Measurements from ENCODE around the gene ZNF24. TPM values are rescaled to one million over a fixed set of nuclear protein-coding genes. Genes with fewer than 3 reads are reported as not detected.

The ZNF24 gene
- total RNA-seq, 1 experiment from 2014 or later = 57.9 TPM

- Histone ChIP-seq H3K23me2 (ENCODE audit: insufficient read length, low read depth, low read length, poor library complexity, severe bottlenecking) (peaks cover 6% of the 10 kb centered on the region), H2AK5ac (ENCODE audit: insufficient read length, low read length) (no peak overlapping the region), H4K8ac (replicated peaks; ENCODE audit: insufficient read length, low read depth, low read length) (no peak overlapping the region), H4K20me1 (ENCODE audit: control insufficient read depth, insufficient read depth, insufficient read length) (no peaks in the 10 kb centered on the region), H2BK20ac (ENCODE audit: low read depth, low read length, poor library complexity, severe bottlenecking) (no peak overlapping the region), H3K14ac (ENCODE audit: insufficient read depth, low read length) (no peak overlapping the region), H4K5ac (ENCODE audit: insufficient read length, low read depth, low read length) (no peak overlapping the region), H3K79me2 (ENCODE audit: insufficient read depth, low read length) (peaks cover 18% of the 10 kb centered on the region), H2BK12ac (ENCODE audit: insufficient read length, low read depth, low read length) (no peak overlapping the region), H3K79me1 (ENCODE audit: insufficient read depth, low read depth, low read length, poor library complexity, severe bottlenecking) (no peaks in the 10 kb centered on the region), H3T11ph (ENCODE audit: low read length) (no peak overlapping the region), H3K18ac (ENCODE audit: insufficient read length, low read depth, low read length) (no peak overlapping the region), H4K91ac (ENCODE audit: insufficient read length, low read depth, low read length) (no peak overlapping the region), H3K23ac (ENCODE audit: insufficient read length, low read depth, low read length) (no peak overlapping the region), H2BK15ac (ENCODE audit: low read depth, low read length) (no peak overlapping the region), H3K56ac (ENCODE audit: insufficient read length, low read depth, low read length) (no peak overlapping the region), H2AFZ (ENCODE audit: low read length) (no peak overlapping the region), H2BK120ac (ENCODE audit: low read depth, low read length, poor library complexity, severe bottlenecking) (no peak overlapping the region), H3K4ac (ENCODE audit: low read depth, low read length) (no peak overlapping the region), H3K4me1 (ENCODE audit: insufficient read depth, low read length) (peaks cover 3% of the 10 kb centered on the region; the same call in 1 of the 2 replicates), H3K27me3 (ENCODE audit: insufficient read depth, low read length) (no peaks in the 10 kb centered on the region), H3K9me3 (ENCODE audit: control insufficient read depth, low read depth, low read length) (no peaks in the 10 kb centered on the region), H2BK5ac (ENCODE audit: insufficient read length, low read length) (no peak overlapping the region), H3K4me2 (ENCODE audit: insufficient read depth, insufficient read length, low read length) (peak overlapping the region; percentile 87), H3K27ac (ENCODE audit: insufficient read length, low read depth, low read length) (no peak overlapping the region), H3K9ac (ENCODE audit: extremely low read depth, insufficient read length, low read length) (peak overlapping the region; percentile 31)
- no peak for DNase-seq
- Mint-ChIP-seq H3K27me3 (ENCODE audit: low read depth) (no peaks in the 10 kb centered on the region), H3K4me1 (peaks cover 16 to 19% of the 10 kb centered on the region in 2 experiments), H3K9me3 (no peaks in the 10 kb centered on the region; a peak in 1 of 5 replicates), H3K36me3 (ENCODE audit: insufficient read depth in 1 of 3, low read depth in 3 of 3) (peaks cover 19 to 24% (median 22%) of the 10 kb centered on the region in 3 experiments; a peak in 6 of 7 replicates), H3K4me3 (peak overlapping the region; percentile 95 to 99), H3K27ac (peak overlapping the region; percentile 83 to 99 (median 98); a peak in 6 of 7 replicates)
- WGBS (ENCODE audit: extremely low coverage, insufficient read length, low lambda C conversion rate) = no CpG with 5 or more reads among the region's 15 CpGs
- TF ChIP-seq CTCF (conservative IDR thresholded peaks at IDR 0.05) = no peak
These were observed 708 bp downstream of the ZNF24 start for GRCh38 chr18:35343488-35343935.
